GM23338 (cell line): ENCODE results near the gene KCNIP3. TPM values are rescaled to one million over a fixed set of nuclear protein-coding genes. Genes with fewer than 3 reads are reported as not detected.

Experiments
- ATAC-seq: fragments of 200-7000 bp; cut with Tn5 transposase; 3 replicates; pipeline ENCODE4 v1.9.1; 2020
- DNase-seq: peaks from one replicate; pipeline ENCODE4 v3.0.0-alpha.2; 2015; ENCODE audit warnings: low spot score
- H2AFZ ChIP-seq: fragments of 200-600 bp; sonication (generic); 2 replicates; pipeline ENCODE4 v1.8.0; 2016; ENCODE audit warnings: antibody characterized with exemption, mild to moderate bottlenecking, moderate library complexity
- H3F3A ChIP-seq: fragments of 200-600 bp; sonication (generic); replicated peaks from 2 replicates; pipeline ENCODE4 v1.8.0; 2017; ENCODE audit warnings: antibody characterized with exemption, mixed run types, low read depth
- H3K27ac ChIP-seq: fragments of 200-600 bp; sonication (generic); 2 replicates; pipeline ENCODE4 v1.6.1; 2016; ENCODE audit warnings: low read depth
- H3K27me3 ChIP-seq: fragments of 200-600 bp; sonication (generic); 2 replicates; pipeline ENCODE4 v1.8.0; 2016; ENCODE audit warnings: mild to moderate bottlenecking, mixed run types, moderate library complexity; ENCODE audit not compliant: insufficient read depth
- H3K36me3 ChIP-seq: fragments of 200-600 bp; sonication (generic); 2 replicates; pipeline ENCODE4 v1.8.0; 2016; ENCODE audit warnings: mild to moderate bottlenecking; ENCODE audit not compliant: insufficient read depth
- H3K4me1 ChIP-seq: fragments of 200-600 bp; sonication (generic); 2 replicates; pipeline ENCODE4 v1.8.0; 2016; ENCODE audit warnings: mild to moderate bottlenecking, moderate library complexity; ENCODE audit not compliant: insufficient read depth
- H3K4me2 ChIP-seq: fragments of 200-600 bp; sonication (generic); 2 replicates; pipeline ENCODE4 v1.7.1; 2017; ENCODE audit warnings: mixed run types
- H3K4me3 ChIP-seq: fragments of 200-600 bp; sonication (generic); 2 replicates; pipeline ENCODE4 v1.6.1; 2016; ENCODE audit warnings: mixed run types
- H3K79me2 ChIP-seq: fragments of 200-600 bp; sonication (generic); replicated peaks from 2 replicates; pipeline ENCODE4 v1.8.0; 2017; ENCODE audit warnings: mild to moderate bottlenecking; ENCODE audit not compliant: insufficient read depth
- H3K9me2 ChIP-seq: fragments of 200-600 bp; sonication (generic); 2 replicates; pipeline ENCODE4 v1.8.0; 2017; ENCODE audit not compliant: insufficient read depth
- H4K20me1 ChIP-seq: fragments of 200-600 bp; sonication (generic); replicated peaks from 2 replicates; pipeline ENCODE4 v1.8.0; 2017; ENCODE audit warnings: mild to moderate bottlenecking; ENCODE audit not compliant: insufficient read depth
- H3K27ac Mint-ChIP-seq: 2 replicates; pipeline ENCODE4 v1.8.0; 2020; ENCODE audit warnings: inconsistent platforms, mild to moderate bottlenecking, moderate library complexity, mixed read lengths
- H3K27me3 Mint-ChIP-seq: 3 replicates; pipeline ENCODE4 v1.8.0; 2022; ENCODE audit warnings: low read depth, mild to moderate bottlenecking, moderate library complexity, mixed read lengths, inconsistent platforms; ENCODE audit not compliant: insufficient read depth, poor library complexity
- H3K36me3 Mint-ChIP-seq: 3 replicates; pipeline ENCODE4 v1.8.0; 2021; ENCODE audit warnings: low read depth, mild to moderate bottlenecking, inconsistent platforms, moderate library complexity, mixed read lengths
- H3K4me1 Mint-ChIP-seq: 3 replicates; pipeline ENCODE4 v1.8.0; 2020; ENCODE audit warnings: mild to moderate bottlenecking, inconsistent platforms, mixed read lengths
- H3K4me3 Mint-ChIP-seq: 3 replicates; pipeline ENCODE4 v1.8.0; 2021; ENCODE audit warnings: moderate library complexity, mild to moderate bottlenecking, inconsistent platforms, mixed read lengths
- H3K9me3 Mint-ChIP-seq: 3 replicates; pipeline ENCODE4 v1.8.0; 2020; ENCODE audit warnings: moderate library complexity, mild to moderate bottlenecking, inconsistent platforms, mixed read lengths
- CREB1 ChIP-seq: fragments of 250-450 bp; sonication (Bioruptor Pico); IDR thresholded peaks from 2 replicates; pipeline ENCODE4 v1.5.0; 2020; ENCODE audit warnings: low read depth, mild to moderate bottlenecking, moderate library complexity
- JUNB ChIP-seq: IDR thresholded peaks from one replicate; pipeline ENCODE4 v1.6.1; 2016; ENCODE audit warnings: antibody characterized with exemption; ENCODE audit not compliant: unreplicated experiment
- NANOG ChIP-seq: IDR thresholded peaks from 2 replicates; pipeline ENCODE4 v1.6.1; 2016; ENCODE audit warnings: antibody characterized with exemption, borderline replicate concordance
- POLR2AphosphoS5 ChIP-seq: IDR thresholded peaks from 2 replicates; pipeline ENCODE4 v1.6.1; 2016; ENCODE audit warnings: antibody characterized with exemption, low read depth
- polyA plus RNA-seq: library from polyadenylated mRNA; unstranded; fragments of >200 nt; fragmentation: Nextera tagmentation; extraction: Ambion mirVana; gene quantifications from 2 replicates; pipeline ENCODE4 v1.2.1, GENCODE V29; 2016
- total RNA-seq: library from RNA; depleted of rRNA; stranded (reverse); fragments of >200 nt; shearing (Covaris generic); gene quantifications from 2 replicates; pipeline ENCODE4 v1.2.3, GENCODE V29; 2014
- TF ChIP-seq, protein P1 (sequence below): IDR thresholded peaks from one replicate; pipeline ENCODE4 v1.6.1; 2018; ENCODE audit warnings: antibody characterized with exemption; ENCODE audit not compliant: unreplicated experiment
- TF ChIP-seq, protein P2 (sequence below): fragments of 250-450 bp; sonication (Bioruptor Pico); IDR thresholded peaks from 2 replicates; pipeline ENCODE4 v1.5.0; 2020; ENCODE audit warnings: mild to moderate bottlenecking, moderate library complexity
- TF ChIP-seq, protein P3 (sequence below): IDR thresholded peaks from 2 replicates; pipeline ENCODE4 v1.6.1; 2016; ENCODE audit warnings: antibody characterized with exemption

The KCNIP3 gene
- total and polyA plus RNA-seq, 2 experiments from 2014 or later = 0.32 to 0.83 TPM

DNA sequence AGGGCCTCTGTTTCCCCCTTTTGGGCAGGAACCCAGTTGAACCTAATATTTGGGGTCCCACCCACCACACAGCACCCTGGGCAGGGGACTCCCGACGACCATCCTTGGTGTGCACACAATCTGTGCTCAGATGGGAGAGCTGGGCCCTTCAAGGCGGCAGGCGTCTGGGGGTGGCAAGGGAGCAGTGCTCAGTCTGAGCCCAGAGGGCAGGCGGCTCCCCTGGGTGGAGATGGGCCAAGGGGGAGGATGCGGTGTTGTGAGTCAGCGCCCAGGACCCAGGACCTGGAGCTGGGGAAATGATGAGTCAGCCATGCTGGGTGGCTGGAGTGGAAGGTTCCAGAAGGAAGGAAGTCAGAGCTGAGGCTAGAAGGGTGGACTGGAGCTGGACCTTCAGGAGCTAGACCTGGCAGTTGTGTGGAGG, 19.1 kb upstream of the KCNIP3 start (continued):
- TF ChIP-seq POLR2AphosphoS5 (no peak), NANOG (no peak)
- TF ChIP-seq, protein P1, sequence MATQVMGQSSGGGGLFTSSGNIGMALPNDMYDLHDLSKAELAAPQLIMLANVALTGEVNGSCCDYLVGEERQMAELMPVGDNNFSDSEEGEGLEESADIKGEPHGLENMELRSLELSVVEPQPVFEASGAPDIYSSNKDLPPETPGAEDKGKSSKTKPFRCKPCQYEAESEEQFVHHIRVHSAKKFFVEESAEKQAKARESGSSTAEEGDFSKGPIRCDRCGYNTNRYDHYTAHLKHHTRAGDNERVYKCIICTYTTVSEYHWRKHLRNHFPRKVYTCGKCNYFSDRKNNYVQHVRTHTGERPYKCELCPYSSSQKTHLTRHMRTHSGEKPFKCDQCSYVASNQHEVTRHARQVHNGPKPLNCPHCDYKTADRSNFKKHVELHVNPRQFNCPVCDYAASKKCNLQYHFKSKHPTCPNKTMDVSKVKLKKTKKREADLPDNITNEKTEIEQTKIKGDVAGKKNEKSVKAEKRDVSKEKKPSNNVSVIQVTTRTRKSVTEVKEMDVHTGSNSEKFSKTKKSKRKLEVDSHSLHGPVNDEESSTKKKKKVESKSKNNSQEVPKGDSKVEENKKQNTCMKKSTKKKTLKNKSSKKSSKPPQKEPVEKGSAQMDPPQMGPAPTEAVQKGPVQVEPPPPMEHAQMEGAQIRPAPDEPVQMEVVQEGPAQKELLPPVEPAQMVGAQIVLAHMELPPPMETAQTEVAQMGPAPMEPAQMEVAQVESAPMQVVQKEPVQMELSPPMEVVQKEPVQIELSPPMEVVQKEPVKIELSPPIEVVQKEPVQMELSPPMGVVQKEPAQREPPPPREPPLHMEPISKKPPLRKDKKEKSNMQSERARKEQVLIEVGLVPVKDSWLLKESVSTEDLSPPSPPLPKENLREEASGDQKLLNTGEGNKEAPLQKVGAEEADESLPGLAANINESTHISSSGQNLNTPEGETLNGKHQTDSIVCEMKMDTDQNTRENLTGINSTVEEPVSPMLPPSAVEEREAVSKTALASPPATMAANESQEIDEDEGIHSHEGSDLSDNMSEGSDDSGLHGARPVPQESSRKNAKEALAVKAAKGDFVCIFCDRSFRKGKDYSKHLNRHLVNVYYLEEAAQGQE = no peak
- TF ChIP-seq, protein P2, sequence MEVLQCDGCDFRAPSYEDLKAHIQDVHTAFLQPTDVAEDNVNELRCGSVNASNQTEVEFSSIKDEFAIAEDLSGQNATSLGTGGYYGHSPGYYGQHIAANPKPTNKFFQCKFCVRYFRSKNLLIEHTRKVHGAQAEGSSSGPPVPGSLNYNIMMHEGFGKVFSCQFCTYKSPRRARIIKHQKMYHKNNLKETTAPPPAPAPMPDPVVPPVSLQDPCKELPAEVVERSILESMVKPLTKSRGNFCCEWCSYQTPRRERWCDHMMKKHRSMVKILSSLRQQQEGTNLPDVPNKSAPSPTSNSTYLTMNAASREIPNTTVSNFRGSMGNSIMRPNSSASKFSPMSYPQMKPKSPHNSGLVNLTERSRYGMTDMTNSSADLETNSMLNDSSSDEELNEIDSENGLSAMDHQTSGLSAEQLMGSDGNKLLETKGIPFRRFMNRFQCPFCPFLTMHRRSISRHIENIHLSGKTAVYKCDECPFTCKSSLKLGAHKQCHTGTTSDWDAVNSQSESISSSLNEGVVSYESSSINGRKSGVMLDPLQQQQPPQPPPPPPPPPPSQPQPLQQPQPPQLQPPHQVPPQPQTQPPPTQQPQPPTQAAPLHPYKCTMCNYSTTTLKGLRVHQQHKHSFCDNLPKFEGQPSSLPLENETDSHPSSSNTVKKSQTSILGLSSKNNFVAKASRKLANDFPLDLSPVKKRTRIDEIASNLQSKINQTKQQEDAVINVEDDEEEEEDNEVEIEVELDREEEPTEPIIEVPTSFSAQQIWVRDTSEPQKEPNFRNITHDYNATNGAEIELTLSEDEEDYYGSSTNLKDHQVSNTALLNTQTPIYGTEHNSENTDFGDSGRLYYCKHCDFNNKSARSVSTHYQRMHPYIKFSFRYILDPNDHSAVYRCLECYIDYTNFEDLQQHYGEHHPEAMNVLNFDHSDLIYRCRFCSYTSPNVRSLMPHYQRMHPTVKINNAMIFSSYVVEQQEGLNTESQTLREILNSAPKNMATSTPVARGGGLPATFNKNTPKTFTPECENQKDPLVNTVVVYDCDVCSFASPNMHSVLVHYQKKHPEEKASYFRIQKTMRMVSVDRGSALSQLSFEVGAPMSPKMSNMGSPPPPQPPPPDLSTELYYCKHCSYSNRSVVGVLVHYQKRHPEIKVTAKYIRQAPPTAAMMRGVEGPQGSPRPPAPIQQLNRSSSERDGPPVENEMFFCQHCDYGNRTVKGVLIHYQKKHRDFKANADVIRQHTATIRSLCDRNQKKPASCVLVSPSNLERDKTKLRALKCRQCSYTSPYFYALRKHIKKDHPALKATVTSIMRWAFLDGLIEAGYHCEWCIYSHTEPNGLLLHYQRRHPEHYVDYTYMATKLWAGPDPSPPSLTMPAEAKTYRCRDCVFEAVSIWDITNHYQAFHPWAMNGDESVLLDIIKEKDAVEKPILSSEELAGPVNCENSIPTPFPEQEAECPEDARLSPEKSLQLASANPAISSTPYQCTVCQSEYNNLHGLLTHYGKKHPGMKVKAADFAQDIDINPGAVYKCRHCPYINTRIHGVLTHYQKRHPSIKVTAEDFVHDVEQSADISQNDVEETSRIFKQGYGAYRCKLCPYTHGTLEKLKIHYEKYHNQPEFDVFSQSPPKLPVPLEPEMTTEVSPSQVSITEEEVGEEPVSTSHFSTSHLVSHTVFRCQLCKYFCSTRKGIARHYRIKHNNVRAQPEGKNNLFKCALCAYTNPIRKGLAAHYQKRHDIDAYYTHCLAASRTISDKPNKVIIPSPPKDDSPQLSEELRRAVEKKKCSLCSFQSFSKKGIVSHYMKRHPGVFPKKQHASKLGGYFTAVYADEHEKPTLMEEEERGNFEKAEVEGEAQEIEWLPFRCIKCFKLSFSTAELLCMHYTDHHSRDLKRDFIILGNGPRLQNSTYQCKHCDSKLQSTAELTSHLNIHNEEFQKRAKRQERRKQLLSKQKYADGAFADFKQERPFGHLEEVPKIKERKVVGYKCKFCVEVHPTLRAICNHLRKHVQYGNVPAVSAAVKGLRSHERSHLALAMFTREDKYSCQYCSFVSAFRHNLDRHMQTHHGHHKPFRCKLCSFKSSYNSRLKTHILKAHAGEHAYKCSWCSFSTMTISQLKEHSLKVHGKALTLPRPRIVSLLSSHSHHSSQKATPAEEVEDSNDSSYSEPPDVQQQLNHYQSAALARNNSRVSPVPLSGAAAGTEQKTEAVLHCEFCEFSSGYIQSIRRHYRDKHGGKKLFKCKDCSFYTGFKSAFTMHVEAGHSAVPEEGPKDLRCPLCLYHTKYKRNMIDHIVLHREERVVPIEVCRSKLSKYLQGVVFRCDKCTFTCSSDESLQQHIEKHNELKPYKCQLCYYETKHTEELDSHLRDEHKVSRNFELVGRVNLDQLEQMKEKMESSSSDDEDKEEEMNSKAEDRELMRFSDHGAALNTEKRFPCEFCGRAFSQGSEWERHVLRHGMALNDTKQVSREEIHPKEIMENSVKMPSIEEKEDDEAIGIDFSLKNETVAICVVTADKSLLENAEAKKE (CRISPR knock-in tag) = no peak

DNA sequence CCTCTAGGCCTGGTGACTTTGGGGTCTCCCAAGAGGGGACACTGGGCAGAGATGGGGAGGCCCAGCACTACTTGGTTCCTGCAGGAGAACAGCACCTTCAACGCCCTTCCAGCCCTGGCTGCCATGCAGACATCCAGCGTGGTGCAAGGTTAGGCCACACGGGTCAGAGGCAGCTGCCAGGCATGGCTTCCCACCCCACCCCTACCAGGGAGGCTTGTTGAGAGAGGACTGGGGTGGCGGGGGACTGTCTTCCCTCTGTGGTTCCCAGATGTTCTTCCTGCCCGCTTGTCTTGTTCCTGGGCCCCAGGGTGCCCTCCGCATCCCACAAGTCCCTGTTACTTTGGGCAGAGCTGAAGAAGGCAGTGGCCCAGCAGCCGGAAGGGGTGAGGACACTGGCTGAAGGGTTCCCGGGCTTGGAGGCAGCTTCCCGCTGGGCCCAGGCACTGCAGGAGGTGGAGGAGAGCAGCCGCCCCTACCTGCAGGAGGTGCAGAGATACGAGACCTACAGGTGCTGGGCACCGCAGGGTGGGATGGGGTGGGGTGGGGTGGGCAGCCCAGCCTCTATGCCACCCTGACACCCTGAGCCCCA, 18.4 kb upstream of the KCNIP3 start:
- Mint-ChIP-seq H3K9me3 (no peaks in the 10 kb centered on the region), H3K36me3 (no peaks in the 10 kb centered on the region; the same call in 2 of the 3 replicates), H3K4me1 (peaks cover 28% of the 10 kb centered on the region), H3K27ac (no peak overlapping the region), H3K4me3 (no peak overlapping the region), H3K27me3 (peaks cover 16% of the 10 kb centered on the region)
- Histone ChIP-seq H3K27me3 (no peaks in the 10 kb centered on the region), H3K79me2 (no peaks in the 10 kb centered on the region), H3K27ac (no peak overlapping the region), H3K4me2 (no peak overlapping the region), H3F3A (no peaks in the 10 kb centered on the region), H4K20me1 (no peaks in the 10 kb centered on the region), H3K36me3 (no peaks in the 10 kb centered on the region), H2AFZ (no peak overlapping the region), H3K4me3 (no peak overlapping the region), H3K9me2 (no peaks in the 10 kb centered on the region), H3K4me1 (peaks cover 8% of the 10 kb centered on the region)
- TF ChIP-seq CREB1 (CRISPR knock-in tag) = no peak
- no peak for TF ChIP-seq JUNB
- TF ChIP-seq, protein P3, sequence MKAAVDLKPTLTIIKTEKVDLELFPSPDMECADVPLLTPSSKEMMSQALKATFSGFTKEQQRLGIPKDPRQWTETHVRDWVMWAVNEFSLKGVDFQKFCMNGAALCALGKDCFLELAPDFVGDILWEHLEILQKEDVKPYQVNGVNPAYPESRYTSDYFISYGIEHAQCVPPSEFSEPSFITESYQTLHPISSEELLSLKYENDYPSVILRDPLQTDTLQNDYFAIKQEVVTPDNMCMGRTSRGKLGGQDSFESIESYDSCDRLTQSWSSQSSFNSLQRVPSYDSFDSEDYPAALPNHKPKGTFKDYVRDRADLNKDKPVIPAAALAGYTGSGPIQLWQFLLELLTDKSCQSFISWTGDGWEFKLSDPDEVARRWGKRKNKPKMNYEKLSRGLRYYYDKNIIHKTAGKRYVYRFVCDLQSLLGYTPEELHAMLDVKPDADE = no peak
- ATAC-seq = no peak
- DNase-seq = no peak
